GM12873 (cell line): ENCODE measurements around the gene RAPGEF6.

Source experiments
- TF ChIP-seq, protein P1 (sequence below): IDR thresholded peaks from 2 replicates; pipeline ENCODE4 v1.5.1; 2012; ENCODE audit warnings: low read depth, mild to moderate bottlenecking, moderate library complexity, low read length, control low read depth; ENCODE audit not compliant: insufficient read depth; ENCODE audit errors: missing control alignments

RAPGEF6 gene

GRCh38 chr5:131418846-131419245, 216.2 kb downstream of the RAPGEF6 start:
- TF ChIP-seq, protein P1, sequence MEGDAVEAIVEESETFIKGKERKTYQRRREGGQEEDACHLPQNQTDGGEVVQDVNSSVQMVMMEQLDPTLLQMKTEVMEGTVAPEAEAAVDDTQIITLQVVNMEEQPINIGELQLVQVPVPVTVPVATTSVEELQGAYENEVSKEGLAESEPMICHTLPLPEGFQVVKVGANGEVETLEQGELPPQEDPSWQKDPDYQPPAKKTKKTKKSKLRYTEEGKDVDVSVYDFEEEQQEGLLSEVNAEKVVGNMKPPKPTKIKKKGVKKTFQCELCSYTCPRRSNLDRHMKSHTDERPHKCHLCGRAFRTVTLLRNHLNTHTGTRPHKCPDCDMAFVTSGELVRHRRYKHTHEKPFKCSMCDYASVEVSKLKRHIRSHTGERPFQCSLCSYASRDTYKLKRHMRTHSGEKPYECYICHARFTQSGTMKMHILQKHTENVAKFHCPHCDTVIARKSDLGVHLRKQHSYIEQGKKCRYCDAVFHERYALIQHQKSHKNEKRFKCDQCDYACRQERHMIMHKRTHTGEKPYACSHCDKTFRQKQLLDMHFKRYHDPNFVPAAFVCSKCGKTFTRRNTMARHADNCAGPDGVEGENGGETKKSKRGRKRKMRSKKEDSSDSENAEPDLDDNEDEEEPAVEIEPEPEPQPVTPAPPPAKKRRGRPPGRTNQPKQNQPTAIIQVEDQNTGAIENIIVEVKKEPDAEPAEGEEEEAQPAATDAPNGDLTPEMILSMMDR: no peak

GRCh38 chr5:131417240-131417869, 217.7 kb downstream of the RAPGEF6 start:
- TF ChIP-seq, protein P1: peak; percentile 73

GRCh38 chr5:131416729-131417128, 218.3 kb downstream of the RAPGEF6 start:
- TF ChIP-seq, protein P1: no peak

GRCh38 chr5:131413605-131414559, 221.1 kb downstream of the RAPGEF6 start:
- TF ChIP-seq, protein P1: no peak

GRCh38 chr5:131406975-131407638, 227.9 kb downstream of the RAPGEF6 start:
- TF ChIP-seq, protein P1: no peak

- TF ChIP-seq, protein P1: no peak
These were observed 229.0 kb downstream of the RAPGEF6 start for GRCh38 chr5:131406076-131406475.

- TF ChIP-seq, protein P1: no peak
These were observed 229.4 kb downstream of the RAPGEF6 start for GRCh38 chr5:131405674-131406073.
